Testis (tissue), 3 donors: ENCODE results near the gene AMDHD2. TPM values are rescaled to one million over a fixed set of nuclear protein-coding genes. Genes with fewer than 3 reads are reported as not detected.
A peak's percentile ranks its signal among the peaks of the same experiment; 100 is the strongest.
"Not testable (repeated sequence)": the region's sequence is repeated elsewhere in the genome, so short reads cannot be mapped to it uniquely, and the experiment has no call there.

Experiments
- DNase-seq: peaks from one replicate; pipeline ENCODE4 v3.0.0-alpha.2; 2019
- H3K27ac ChIP-seq, 2 donors: fragments of 200-600 bp; sonication (generic); one replicate each; pipeline ENCODE4 v1.5.1; 2019
- H3K27me3 ChIP-seq: fragments of 200-600 bp; sonication (generic); one replicate; pipeline ENCODE4 v1.5.1; 2019
- H3K36me3 ChIP-seq: fragments of 200-600 bp; sonication (generic); one replicate; pipeline ENCODE4 v1.5.1; 2017; ENCODE audit warnings: low read depth; ENCODE audit errors: missing control alignments
- H3K4me1 ChIP-seq: fragments of 200-600 bp; sonication (generic); one replicate; pipeline ENCODE4 v1.5.1; 2019
- H3K4me3 ChIP-seq, 2 donors: fragments of 200-600 bp; sonication (generic); one replicate each; pipeline ENCODE4 v1.5.1; 2017 to 2019
- H3K9me3 ChIP-seq: fragments of 200-600 bp; sonication (generic); one replicate; pipeline ENCODE4 v1.5.1; 2017
- CTCF ChIP-seq, 3 experiments: fragments of 450-650 bp in 2 of 3; fragments of 200-600 bp in 1 of 3; sonication (generic) in 1 of 3; IDR thresholded peaks; one replicate each; pipeline ENCODE4 v1.5.1; 2016 to 2019; ENCODE audit warnings: antibody characterized with exemption in 3 of 3, mild to moderate bottlenecking in 2 of 3, moderate library complexity in 1 of 3
- WGBS, 2 donors: methylation state at CpG; one replicate each; pipeline ENCODE4 v1.1.5; 2018; 5-methylcytosine and 5-hydroxymethylcytosine counted together
- intact Hi-C: fragments of 100-400 bp; cut with DNase I; formaldehyde crosslinking; loops from one replicate; pipeline ENCODE4 v1.15.1; 2023; ENCODE audit warnings: low total_unique reads
- polyA plus RNA-seq: library from polyadenylated mRNA; stranded (reverse); fragments of 350-450 nt; fragmentation: Illumina TruSeq; extraction: RNeasy Lipid Tissue Mini Kit (QIAGEN cat#74804); gene quantifications from one replicate; pipeline ENCODE4 v1.2.3, GENCODE V29; 2014; ENCODE audit warnings: low read depth, low replicate concordance; ENCODE audit not compliant: insufficient read depth
- total RNA-seq, 2 donors: library from RNA; depleted of rRNA; stranded (reverse); fragments of >200 nt; gene quantifications; one replicate each; pipeline ENCODE4 v1.2.3, GENCODE V29; 2016

AMDHD2 gene
- total and polyA plus RNA-seq, 3 donors from 2014 or later: 58.6 to 78.8 (median 72.8) TPM

DNA sequence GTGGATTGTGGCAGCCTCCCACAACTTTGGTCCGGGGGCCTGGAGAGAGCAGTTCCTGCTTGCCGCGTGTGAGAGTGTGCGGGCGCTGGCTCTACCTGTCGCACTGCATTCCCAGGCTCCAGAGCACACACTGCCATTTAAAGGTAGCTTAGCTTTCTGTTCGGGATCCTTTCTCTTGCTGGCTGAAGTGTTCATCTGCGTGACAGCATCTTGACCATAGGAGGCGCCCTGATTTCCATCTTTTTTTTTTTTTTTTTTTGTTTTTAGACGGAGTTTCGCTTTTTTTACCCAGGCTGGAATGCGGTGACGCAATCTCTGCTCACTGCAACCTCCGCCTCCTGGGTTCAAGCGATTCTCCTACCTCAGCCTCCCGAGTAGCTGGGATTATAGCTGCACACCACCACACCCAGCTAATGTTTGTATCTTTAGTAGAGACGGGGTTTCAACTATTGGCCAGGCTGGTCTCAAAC lies 31.3 kb downstream of the AMDHD2 start:
- intact Hi-C loops, H3K4me3 ChIP-seq, H3K4me1 ChIP-seq, H3K9me3 ChIP-seq, DNase-seq, H3K27me3 ChIP-seq, H3K36me3 ChIP-seq: not testable (repeated sequence)
- peak overlapping the region in 1 of 2 donors; percentile 25 for H3K27ac ChIP-seq
- 71 to 78% methylated on average over 12 to 14 of the region's 17 CpGs for WGBS, 2 donors

DNA sequence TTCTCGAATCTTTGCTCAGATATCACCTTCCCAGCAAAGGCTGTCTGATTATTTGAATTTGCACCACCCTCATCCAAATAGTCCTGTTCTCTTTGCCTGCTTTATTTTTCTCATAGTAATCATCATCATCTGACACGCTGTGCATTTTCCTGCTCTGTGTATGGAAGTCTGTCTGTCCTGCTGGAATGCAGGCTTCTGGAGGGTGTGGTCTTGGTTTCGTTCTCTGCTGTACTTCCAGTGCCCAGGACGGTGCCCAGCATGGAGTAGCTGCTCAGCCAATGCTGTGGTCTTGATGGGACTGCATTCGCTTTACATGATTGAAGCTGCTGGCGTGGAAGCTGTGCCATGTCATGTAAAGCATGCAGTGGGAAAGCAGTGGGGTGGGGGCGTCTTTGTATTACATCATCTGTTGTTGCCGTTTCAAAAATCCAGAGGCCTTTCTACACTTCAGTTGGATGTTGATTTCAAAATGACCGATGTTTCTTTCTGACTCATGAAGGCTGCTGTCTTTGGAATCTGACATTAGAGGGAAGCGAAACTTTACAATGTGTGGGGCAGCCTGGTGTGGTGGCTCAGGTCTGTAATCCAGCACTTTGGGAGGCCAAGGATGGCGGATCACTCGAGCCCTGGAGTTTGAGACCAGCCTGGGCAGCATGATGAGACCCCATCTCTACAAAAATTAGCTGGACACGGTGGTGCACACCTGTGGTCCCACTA lies 34.7 kb downstream of the AMDHD2 start:
- H3K4me3 ChIP-seq, H3K4me1 ChIP-seq, H3K27me3 ChIP-seq, H3K27ac ChIP-seq, DNase-seq, H3K9me3 ChIP-seq, H3K36me3 ChIP-seq, intact Hi-C loops: not testable (repeated sequence)
- WGBS, 2 donors: no CpG with 5 or more reads among the region's 13 CpGs

DNA sequence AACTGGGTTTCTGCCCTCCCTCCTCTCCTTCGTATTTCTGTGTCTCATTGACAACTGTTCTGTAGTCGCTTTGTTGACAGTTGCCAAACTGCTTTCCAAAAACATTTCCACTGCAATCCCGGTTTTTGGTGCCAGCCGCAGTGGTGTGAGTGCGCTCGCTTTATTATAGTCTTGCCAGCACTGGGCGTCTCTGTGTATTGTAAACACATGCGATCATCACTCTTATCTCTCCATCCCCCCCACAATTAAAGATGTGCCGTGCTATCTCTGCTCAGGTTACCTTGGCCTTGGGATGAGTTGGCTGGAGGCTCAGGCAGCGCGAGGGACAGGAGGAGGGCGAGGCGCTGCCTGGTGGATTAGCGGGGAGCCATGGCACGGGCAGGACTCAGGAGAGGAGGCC lies 37.0 kb downstream of the AMDHD2 start:
- H3K4me3 ChIP-seq, H3K27me3 ChIP-seq, H3K4me1 ChIP-seq, H3K36me3 ChIP-seq, H3K9me3 ChIP-seq, intact Hi-C loops, DNase-seq, H3K27ac ChIP-seq: not testable (repeated sequence)
- WGBS, 2 donors: no CpG with 5 or more reads among the region's 15 CpGs

GRCh38 chr16:2560131-2560797 lies 40.1 kb downstream of the AMDHD2 start:
- H3K27ac ChIP-seq, H3K36me3 ChIP-seq, H3K9me3 ChIP-seq, intact Hi-C loops, DNase-seq, H3K4me3 ChIP-seq, H3K4me1 ChIP-seq, H3K27me3 ChIP-seq: not testable (repeated sequence)
- WGBS, 2 donors: 72 to 81% methylated on average over 8 to 9 of the region's 17 CpGs

DNA sequence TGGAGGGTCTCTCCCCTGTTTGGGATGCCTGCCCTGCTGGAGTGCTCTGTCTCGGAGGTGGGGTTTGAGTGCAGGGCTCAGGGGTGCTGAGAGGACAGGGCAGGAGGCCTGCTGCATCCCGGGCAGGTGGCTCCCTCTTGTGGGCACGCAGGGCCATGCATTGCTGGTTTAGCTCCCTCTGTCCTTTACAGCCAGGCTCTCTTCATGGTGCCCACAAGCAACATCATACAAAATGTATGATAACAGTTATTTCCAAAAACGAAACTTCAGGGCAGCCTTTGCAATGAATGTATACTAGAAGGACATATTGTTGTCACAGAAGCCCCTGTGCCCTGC lies 40.6 kb downstream of the AMDHD2 start:
- DNase-seq: peak; percentile 86
- H3K9me3 ChIP-seq, H3K4me1 ChIP-seq, intact Hi-C loops, H3K4me3 ChIP-seq, H3K36me3 ChIP-seq, H3K27ac ChIP-seq, H3K27me3 ChIP-seq: not testable (repeated sequence)
- TF ChIP-seq CTCF (IDR thresholded peaks at IDR 0.05): peak in 1 of 3 experiments; percentile 36
- WGBS, 2 donors: 7% methylated on average over 2 of the region's 4 CpGs; no CpG with 5 or more reads in 1 of the 2 donors

- H3K27me3 ChIP-seq, H3K4me3 ChIP-seq, H3K27ac ChIP-seq, H3K4me1 ChIP-seq, DNase-seq, intact Hi-C loops, H3K36me3 ChIP-seq, H3K9me3 ChIP-seq: not testable (repeated sequence)
- no CpG with 5 or more reads among the region's 6 CpGs for WGBS, 2 donors
Measured at GRCh38 chr16:2567506-2567905, 47.3 kb downstream of the AMDHD2 start.

DNA sequence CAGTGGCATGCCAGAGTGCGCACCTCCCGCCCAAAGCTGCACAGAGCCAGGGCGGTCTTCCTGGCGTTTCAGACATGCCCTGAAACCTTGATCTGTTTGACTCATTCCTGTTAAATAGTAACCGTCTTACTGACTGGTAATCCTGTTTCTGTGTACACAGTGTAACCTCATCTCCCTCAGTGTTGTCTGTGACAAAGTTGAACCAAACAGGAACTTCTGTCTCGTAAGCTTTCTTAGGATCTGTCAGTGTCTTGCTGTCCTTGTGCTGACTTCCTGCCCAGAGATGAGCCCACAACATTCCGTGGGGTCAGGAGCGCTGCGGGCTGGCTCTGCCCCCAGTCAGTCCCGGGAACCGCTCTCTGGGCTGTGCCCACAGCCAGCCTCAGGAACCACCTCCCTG lies 48.4 kb downstream of the AMDHD2 start:
- H3K4me1 ChIP-seq, H3K27me3 ChIP-seq, H3K36me3 ChIP-seq, DNase-seq, H3K4me3 ChIP-seq, H3K27ac ChIP-seq, H3K9me3 ChIP-seq, intact Hi-C loops: not testable (repeated sequence)
- no CpG with 5 or more reads among the region's 11 CpGs for WGBS, 2 donors

GRCh38 chr16:2572704-2573103 lies 52.5 kb downstream of the AMDHD2 start:
- H3K9me3 ChIP-seq, intact Hi-C loops, H3K36me3 ChIP-seq, H3K4me1 ChIP-seq, H3K27ac ChIP-seq, H3K27me3 ChIP-seq, DNase-seq, H3K4me3 ChIP-seq: not testable (repeated sequence)
- WGBS, 2 donors: no CpG with 5 or more reads among the region's 6 CpGs

GRCh38 chr16:2575839-2576238 lies 55.7 kb downstream of the AMDHD2 start:
- H3K27me3 ChIP-seq, intact Hi-C loops, H3K36me3 ChIP-seq, H3K27ac ChIP-seq, H3K4me3 ChIP-seq, DNase-seq, H3K9me3 ChIP-seq, H3K4me1 ChIP-seq: not testable (repeated sequence)
- WGBS, 2 donors: 67 to 80% methylated on average over 1 to 11 of the region's 21 CpGs

DNA sequence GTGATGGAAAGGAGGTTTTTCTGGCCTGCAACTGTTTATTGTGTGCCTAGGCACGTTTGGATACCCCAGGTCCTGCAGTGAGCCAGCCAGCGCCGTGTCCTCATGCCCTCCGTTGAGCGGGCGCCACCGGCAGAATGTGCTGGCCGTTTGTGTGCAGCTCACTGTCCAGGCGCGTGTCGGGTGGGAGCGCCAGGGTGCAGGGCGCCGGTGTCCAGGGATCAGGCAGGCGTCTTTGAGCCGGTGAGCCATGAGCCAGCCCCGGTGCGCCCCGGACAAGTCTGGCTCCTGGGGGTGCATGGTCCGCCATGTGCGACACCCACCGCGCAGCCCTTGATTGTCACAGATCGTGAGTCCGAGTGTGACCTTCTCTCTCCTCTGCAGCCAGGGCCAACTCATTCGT lies 56.9 kb downstream of the AMDHD2 start:
- H3K27ac ChIP-seq, H3K9me3 ChIP-seq, intact Hi-C loops, H3K4me3 ChIP-seq, H3K4me1 ChIP-seq, H3K27me3 ChIP-seq, DNase-seq, H3K36me3 ChIP-seq: not testable (repeated sequence)
- WGBS, 2 donors: 97% methylated on average over 20 of the region's 26 CpGs; no CpG with 5 or more reads in 1 of the 2 donors

DNA sequence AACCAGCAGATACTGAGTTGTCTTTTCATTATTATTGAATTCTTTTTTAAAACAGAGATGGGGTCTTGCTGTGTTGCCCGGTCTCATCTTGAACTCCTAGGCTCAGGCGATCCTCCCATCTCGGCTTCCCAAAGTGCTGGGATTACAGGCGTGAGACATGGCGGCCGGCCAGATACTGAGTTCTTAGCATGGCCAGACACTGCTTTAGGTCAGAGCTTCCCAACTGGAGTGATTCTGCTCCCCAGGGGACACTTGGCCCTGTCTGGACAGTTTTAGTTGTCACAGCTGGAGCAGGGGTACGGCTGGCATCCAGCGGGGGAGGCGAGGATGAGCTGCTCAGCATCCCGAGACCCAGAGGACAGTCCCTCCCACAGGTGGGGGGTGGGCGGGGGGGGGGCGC lies 58.7 kb downstream of the AMDHD2 start:
- H3K27me3 ChIP-seq, intact Hi-C loops, H3K27ac ChIP-seq, H3K4me3 ChIP-seq, DNase-seq, H3K36me3 ChIP-seq, H3K9me3 ChIP-seq, H3K4me1 ChIP-seq: not testable (repeated sequence)
- WGBS, 2 donors: no CpG with 5 or more reads among the region's 12 CpGs
